OCI-M2 (cell line): Measurements from ENCODE around the gene TMEM220.
"Not testable (repeated sequence)": the region's sequence is repeated elsewhere in the genome, so short reads cannot be mapped to it uniquely, and the experiment has no call there.

Source experiments
- DNase-seq: peaks from one replicate; lab custom pipeline; 2025; ENCODE audit not compliant: unreplicated experiment; lab: John Stamatoyannopoulos, UW

TMEM220 gene

GRCh38 chr17:10731408-10731879 lies 1.6 kb upstream of the TMEM220 start:
- no peak for DNase-seq

GRCh38 chr17:10730247-10730646 lies 424 bp upstream of the TMEM220 start:
- not testable (repeated sequence) for DNase-seq

DNA sequence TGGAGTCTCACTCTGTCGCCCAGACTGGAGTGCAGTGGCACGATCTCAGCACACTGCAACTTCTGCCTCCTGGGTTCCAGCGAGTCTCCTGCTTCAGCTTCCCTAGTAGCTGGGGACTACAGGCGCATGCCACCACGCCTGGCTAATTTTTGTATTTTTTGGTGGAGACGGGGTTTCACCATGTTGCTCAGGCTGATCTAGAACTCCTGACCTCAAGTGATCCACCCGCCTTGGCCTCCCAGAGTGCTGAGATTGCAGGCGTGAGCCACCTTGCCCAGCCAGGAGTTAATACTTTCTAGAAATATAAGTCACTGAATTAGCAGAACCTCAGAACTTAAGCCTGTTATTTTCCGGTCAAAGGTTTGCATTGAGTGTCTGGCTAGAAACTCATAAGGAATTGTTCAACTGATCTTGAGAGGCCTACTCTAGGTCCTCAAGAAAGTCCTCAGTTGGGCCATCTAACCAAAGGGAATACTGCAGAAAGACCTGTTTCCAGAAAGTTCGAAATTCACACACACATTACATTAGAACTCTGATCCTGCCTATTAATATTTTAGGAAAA lies 1.4 kb downstream of the TMEM220 start:
- no peak for DNase-seq

- DNase-seq = no peak
Measured at GRCh38 chr17:10727192-10727591, 2.6 kb downstream of the TMEM220 start.

DNA sequence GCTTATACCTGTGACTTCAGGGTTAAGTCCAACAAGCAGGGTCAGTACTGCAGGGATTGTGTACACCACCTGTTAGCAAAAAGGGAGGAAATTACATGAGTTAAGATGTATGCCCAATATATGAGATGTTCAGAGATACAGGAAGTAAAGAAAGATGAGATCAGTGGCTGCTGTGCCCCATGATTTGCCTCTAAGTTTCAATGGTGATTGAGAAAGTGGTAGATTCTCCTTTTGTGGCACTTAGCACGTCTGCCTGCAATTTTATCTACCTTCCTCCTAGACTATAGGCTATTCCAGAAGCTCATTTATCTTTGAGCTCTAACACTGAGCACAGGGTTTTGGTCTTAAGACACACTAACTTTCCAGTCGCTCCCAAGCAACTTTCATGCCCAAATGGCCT lies 3.6 kb downstream of the TMEM220 start:
- DNase-seq = no peak

- no peak for DNase-seq
Measured at GRCh38 chr17:10725262-10725661, 4.6 kb downstream of the TMEM220 start.

DNA sequence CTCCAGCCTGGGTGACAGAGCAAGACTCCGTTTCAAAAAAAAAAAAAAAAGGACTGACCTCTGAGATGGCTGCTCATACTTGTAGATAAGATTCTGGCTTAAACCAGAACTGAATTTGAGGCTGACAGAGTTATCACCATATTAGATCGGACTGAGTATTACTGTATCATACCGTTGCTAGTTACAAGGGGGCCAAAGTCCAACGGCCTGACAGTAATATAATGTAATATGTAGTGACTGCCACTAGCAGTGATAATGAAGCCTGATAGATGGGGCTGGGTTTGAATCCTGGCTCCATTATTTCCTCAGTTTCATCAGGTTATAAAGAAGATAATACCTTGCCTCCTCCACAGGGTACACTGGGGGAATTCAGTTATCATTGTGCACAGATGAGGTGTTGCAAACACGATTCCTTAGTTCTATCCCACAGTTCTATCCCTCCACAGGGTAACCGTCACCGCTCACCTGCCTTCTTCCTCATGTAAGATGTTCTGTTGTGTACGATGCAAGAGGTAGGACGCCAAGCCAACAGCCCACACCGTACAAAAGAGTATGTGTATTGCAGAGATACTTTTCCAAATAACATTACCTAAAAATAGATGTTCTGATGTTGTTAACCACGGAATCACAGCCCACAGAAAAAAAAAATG lies 5.2 kb downstream of the TMEM220 start:
- DNase-seq = no peak

- DNase-seq = no peak
Measured at GRCh38 chr17:10718547-10718946, 11.3 kb downstream of the TMEM220 start.

DNA sequence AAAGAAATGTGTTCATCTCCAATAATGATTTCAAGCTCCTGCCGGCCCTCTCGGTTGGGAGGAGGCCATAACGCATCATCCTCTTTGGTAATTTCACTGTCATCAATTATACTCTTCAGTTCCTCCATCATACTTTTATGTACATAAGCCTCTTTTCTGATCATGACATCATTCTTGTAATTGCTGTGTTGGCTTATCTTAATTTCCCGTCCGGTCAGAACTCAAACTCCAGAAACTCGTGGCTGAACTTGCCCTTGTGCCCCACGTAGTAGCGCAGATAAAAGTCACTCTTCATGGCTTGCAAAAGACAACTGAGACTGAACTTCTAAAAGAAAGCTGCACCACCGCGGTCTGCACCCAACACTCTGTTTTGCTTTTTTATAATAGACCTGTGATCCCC lies 13.6 kb downstream of the TMEM220 start:
- no peak for DNase-seq

GRCh38 chr17:10713318-10713717 lies 16.5 kb downstream of the TMEM220 start:
- no peak for DNase-seq

DNA sequence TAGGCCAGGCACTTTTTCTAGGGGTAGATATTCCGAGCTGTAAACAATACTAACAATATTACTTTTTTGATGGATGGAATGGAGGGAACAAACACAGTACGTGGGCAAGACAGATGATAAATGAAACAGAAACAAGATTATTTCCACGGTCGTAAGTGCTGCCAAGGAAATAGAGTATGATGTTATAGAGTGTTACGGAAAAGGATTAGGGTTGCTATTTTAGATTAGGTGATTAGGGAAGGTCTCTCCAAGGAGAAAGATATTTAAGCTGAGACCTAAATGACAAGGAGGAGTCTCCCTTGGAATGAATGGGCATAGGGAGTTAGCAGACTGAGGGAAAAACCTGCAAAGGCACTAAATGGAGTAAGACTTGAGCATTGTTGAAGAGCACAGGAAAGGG lies 24.1 kb downstream of the TMEM220 start:
- no peak for DNase-seq

DNA sequence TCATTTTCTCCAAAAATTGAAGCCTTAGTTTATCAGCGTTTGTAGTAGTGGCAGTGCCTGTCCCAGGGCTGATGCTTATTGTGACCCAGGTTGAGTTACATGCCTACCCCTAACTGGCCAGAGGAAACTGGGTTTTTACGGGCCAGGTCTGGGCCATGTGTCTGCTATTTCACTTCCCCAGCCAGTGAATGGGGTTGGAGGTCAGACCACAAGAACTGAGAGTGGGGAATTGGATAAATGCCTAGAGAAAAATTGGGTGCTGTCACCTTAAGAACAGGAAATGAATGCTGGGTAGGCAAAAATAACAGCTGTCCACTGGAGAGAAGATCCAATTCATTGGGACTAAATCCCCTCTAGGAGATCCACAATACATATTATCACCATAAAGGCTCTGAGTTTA lies 27.2 kb downstream of the TMEM220 start:
- DNase-seq = no peak

GRCh38 chr17:10699856-10700255 lies 30.0 kb downstream of the TMEM220 start:
- no peak for DNase-seq

DNA sequence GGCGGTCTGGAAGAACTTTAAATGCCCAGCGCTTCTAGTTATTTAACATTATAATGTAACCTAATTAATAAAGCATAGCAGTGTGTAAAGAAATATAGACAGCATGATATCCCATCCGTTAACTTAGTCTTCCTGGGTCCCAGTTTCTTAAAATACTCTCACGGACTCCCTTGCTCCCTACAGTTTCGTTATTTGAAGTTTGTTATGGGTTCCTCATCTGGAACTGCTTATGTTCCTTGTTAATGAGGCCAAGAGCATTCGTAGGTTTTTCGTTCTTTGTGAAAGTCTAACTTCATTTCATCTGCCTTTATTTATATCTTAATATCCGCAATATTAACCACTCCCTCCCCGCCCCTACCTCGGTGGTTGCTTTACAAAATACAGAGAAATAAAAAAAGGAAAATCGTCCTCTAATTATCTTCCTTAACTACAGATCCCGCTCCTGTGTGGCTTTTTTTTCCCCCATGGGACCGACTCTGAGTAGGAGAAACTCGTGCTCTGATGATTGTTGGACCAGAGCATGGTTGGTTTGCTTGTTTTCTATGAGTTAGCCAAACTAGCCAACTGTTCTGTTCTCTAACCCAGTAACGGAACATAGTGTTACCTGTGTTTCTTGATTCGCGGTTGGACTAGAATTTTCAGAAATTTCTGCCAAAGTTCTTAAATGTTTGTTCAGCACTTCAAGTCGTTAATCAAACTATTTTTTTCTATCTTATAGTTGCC lies 31.6 kb downstream of the TMEM220 start:
- no peak for DNase-seq

DNA sequence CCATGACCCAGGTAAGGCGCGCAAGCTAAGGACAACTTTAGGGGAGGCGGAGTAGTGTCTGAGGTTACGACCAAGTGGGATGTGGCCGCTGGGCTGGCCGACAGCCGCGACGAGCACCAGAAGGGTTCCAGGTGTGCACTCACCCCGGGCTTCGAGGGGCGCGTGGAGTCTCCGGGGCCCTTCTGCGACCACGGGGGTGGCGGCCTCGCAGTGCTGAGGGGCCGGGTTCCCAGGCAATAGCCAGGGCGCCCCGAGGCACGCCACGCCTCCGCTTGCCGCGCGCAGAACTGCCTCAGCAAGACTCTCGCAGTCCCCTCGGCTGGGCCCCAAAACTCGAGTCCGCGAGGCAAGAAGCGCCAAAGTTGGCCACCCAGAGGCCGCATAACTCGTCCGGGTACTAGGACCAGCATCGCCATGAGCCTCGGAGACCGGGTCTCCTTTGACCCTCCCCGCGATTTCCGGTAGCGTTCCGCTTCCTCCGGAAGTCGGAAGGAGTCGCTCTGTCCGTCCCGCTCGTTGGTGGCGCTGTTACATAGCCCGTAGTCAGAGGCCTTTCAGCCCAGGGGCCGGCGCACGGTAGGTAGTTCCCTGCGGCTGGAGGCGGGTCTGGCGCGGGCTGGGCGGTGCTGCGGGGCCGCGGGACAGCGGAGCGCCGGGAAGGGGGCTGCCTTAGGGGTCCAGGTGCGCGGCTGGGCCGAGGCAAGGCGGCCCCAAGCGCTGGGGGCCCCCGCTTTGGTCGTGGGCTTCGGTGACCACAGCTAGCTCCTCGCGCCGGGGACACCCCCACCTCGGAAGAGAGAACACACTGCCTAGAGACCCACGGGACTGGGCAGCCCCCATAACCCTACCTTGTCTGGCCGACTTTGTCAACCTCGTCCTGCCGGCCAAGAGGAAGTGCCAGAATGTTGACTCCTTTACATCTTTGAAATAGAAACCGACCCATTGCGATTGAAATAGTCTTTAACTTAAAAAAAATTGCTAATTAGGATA lies 32.4 kb downstream of the TMEM220 start, which contains the start of the genes ADPRM and SCO1:
Gene ADPRM (plus strand): TSS at position 503 of the 990 bp plus-strand sequence. CDS start 7,333 bp downstream, outside the sequence.
Gene SCO1 (minus strand): TSS at position 442 of the 990 bp plus-strand sequence. CDS start 26 bp downstream, at position 416.
- peak; percentile 31 for DNase-seq

DNA sequence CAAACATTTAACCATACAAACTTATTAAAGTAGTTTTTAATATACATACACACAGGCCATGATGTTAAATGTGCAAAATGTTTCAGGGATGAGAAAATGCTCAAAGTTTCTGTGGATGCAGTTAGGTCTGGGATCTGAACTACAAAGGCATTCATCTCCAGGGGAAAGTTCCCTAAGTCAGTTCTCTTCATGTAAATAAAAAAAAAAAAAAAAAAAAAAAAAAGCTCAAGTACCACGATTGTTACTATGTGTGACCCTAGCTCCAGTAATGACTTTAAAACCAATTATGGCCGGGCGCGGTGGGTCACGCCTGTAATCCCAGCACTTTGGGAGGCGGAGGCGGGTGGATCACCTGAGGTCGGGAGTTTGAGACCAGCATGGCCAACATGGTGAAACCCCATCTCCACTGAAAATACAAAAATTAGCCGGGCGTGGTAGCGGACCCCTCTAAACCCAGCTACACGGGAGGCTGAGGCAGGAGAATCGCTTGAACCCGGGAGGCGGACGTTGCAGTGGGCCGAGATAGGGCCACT lies 33.9 kb downstream of the TMEM220 start:
- DNase-seq = not testable (repeated sequence)

DNA sequence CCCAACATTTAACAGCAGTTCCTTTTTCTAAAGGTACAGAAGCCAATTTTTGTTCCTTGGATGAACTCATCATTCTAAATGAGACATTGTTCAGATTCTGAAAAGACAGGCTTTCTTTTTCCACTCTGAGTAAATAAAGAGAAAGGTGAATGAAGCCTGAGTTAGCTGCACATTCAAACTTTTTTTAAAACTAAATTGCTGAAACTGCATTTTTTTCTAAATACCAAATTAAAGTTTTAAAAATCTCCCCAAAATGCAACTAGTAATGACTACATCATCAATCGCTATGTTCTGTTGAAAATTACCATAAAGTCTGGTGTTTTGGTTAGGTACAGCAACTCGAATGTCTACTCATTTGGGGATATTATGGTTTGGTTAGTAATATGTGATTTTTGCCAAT lies 42.3 kb downstream of the TMEM220 start:
- DNase-seq = no peak

- DNase-seq = no peak
Measured at GRCh38 chr17:10683853-10684252, 46.0 kb downstream of the TMEM220 start.

- no peak for DNase-seq
Measured at GRCh38 chr17:10681866-10682446, 47.9 kb downstream of the TMEM220 start.

DNA sequence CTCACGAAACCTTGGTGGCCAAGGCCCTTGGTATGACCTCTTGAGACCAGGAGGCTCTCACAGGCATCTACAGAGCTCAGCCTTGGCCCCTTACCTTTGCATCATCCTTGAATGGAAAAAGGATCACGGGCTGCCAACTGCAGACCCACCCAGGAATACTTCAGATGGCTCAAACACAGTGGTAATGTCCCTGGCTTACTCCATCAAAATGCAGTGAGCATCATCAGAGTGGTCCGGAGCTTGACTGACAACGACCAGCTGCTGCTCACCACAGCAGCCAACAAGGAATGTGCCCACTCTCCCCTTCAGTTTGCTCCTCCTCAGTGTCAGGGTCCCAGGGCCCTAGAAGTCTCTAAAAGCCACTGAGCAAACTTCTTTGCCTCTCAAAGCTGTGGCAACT lies 55.1 kb downstream of the TMEM220 start:
- no peak for DNase-seq
